Neural progenitor cell (in vitro differentiated cells): ENCODE results near the gene SLC1A4. TPM values are rescaled to one million over a fixed set of nuclear protein-coding genes. Genes with fewer than 3 reads are reported as not detected.
"Not testable (repeated sequence)": the region's sequence is repeated elsewhere in the genome, so short reads cannot be mapped to it uniquely, and the experiment has no call there.

Experiments used
- DNase-seq: peaks from one replicate; pipeline ENCODE4 v3.0.0-alpha.2; 2016; ENCODE audit warnings: low spot score
- H2AFZ ChIP-seq: fragments of 200-600 bp; sonication (generic); replicated peaks from 2 replicates; pipeline ENCODE4 v1.6.1; 2016; ENCODE audit warnings: antibody characterized with exemption
- H3F3A ChIP-seq: fragments of 200-600 bp; sonication (generic); 2 replicates; pipeline ENCODE4 v1.6.1; 2016; ENCODE audit warnings: antibody characterized with exemption, low read depth
- H3K27ac ChIP-seq: fragments of 200-600 bp; sonication (generic); 2 replicates; pipeline ENCODE4 v1.5.1; 2016; ENCODE audit warnings: mild to moderate bottlenecking
- H3K27me3 ChIP-seq: fragments of 200-600 bp; sonication (generic); 2 replicates; pipeline ENCODE4 v1.6.1; 2016; ENCODE audit warnings: mild to moderate bottlenecking, moderate library complexity
- H3K36me3 ChIP-seq: fragments of 200-600 bp; sonication (generic); 2 replicates; pipeline ENCODE4 v1.5.1; 2016
- H3K4me1 ChIP-seq: fragments of 200-600 bp; sonication (generic); 2 replicates; pipeline ENCODE4 v1.6.1; 2016; ENCODE audit warnings: mixed run types
- H3K4me2 ChIP-seq: fragments of 200-600 bp; sonication (generic); 2 replicates; pipeline ENCODE4 v1.6.1; 2016
- H3K4me3 ChIP-seq: fragments of 200-600 bp; sonication (generic); 2 replicates; pipeline ENCODE4 v1.5.1; 2016
- H3K79me2 ChIP-seq: fragments of 200-600 bp; sonication (generic); 2 replicates; pipeline ENCODE4 v1.6.1; 2016; ENCODE audit warnings: low read depth
- H3K9ac ChIP-seq: fragments of 200-600 bp; sonication (generic); 2 replicates; pipeline ENCODE4 v1.6.1; 2016
- H3K9me3 ChIP-seq: fragments of 200-600 bp; sonication (generic); 2 replicates; pipeline ENCODE4 v1.5.1; 2016; ENCODE audit warnings: low read depth
- H4K20me1 ChIP-seq: fragments of 200-600 bp; sonication (generic); 2 replicates; pipeline ENCODE4 v1.6.1; 2016; ENCODE audit warnings: low read depth
- H3K27ac Mint-ChIP-seq: 3 replicates; pipeline ENCODE4 v1.8.0; 2021; ENCODE audit warnings: mixed read lengths
- H3K27me3 Mint-ChIP-seq: 2 replicates; pipeline ENCODE4 v1.8.0; 2022; ENCODE audit warnings: low read depth, mild to moderate bottlenecking, inconsistent platforms, moderate library complexity, mixed read lengths; ENCODE audit not compliant: insufficient read depth
- H3K36me3 Mint-ChIP-seq: 3 replicates; pipeline ENCODE4 v1.8.0; 2021; ENCODE audit warnings: mixed read lengths
- H3K4me1 Mint-ChIP-seq: 3 replicates; pipeline ENCODE4 v1.8.0; 2021; ENCODE audit warnings: mixed read lengths
- H3K4me3 Mint-ChIP-seq: 3 replicates; pipeline ENCODE4 v1.8.0; 2021; ENCODE audit warnings: mild to moderate bottlenecking, moderate library complexity, mixed read lengths
- H3K9me3 Mint-ChIP-seq: 3 replicates; pipeline ENCODE4 v1.8.0; 2020; ENCODE audit warnings: mixed read lengths
- EZH2 ChIP-seq: fragments of 200-600 bp; sonication (generic); IDR thresholded peaks from 2 replicates; pipeline ENCODE4 v1.6.1; 2017; ENCODE audit warnings: antibody characterized with exemption, mild to moderate bottlenecking, moderate library complexity
- EZH2phosphoT487 ChIP-seq: fragments of 200-600 bp; sonication (generic); IDR thresholded peaks from 2 replicates; pipeline ENCODE4 v1.6.1; 2017; ENCODE audit warnings: antibody characterized with exemption
- total RNA-seq: library from RNA; depleted of rRNA; stranded (reverse); fragments of >200 nt; gene quantifications from 2 replicates; pipeline ENCODE4 v1.2.3, GENCODE V29; 2015; ENCODE audit warnings: low replicate concordance
- TF ChIP-seq, protein P1 (sequence below): fragments of 200-600 bp; sonication (generic); IDR thresholded peaks from 2 replicates; pipeline ENCODE4 v1.5.1; 2017; ENCODE audit warnings: antibody characterized with exemption, mild to moderate bottlenecking

SLC1A4 gene
- total RNA-seq, 1 donor from 2014 or later: 1.3 TPM

DNA sequence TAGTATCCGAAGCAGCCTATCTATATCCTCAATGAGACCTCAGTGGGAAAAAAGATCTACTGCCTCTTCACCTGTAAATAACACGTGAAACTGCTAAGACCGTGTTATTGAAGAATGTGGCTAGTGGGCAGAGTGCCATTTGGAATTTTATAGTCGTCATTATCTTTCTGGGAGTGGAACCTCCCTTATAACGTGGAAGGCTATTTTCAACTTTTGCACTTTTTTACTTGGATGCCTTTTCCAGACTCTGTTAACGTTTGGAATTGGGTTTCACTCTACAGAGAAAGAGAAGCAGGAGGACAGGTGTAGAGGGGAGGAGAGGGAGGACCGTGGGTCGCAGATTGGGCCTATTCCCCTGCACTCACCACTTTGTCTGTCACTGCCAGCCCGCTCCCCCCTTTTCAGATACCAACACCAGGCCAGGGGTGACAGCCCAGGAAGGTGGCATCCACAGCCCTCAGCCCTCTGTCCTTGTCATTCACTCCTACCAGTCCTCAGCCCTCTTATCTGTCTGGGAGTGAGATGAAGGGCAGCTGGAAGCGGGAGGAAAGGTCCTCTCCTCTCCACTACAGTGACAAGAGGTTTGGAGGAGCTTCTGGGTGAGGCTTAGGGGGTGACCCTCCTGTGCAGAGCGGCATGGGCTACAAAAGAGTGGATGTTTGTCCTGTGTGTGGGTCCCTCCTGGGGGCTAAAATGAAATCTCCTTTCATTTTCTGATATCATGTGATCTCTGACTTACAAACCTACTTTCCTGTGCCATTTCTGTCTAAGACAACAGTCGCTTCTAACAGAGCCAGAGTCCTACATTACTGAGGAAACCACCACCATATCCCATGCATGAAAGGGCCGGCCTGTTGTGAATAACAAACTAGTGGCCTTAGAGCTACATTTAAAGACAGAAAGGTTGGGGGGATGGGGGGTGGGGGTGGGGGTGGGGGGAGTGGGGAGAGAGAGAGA lies 43.1 kb downstream of the SLC1A4 start:
- Mint-ChIP-seq H3K4me3 (no peak overlapping the region), H3K36me3 (no peaks in the 10 kb centered on the region), H3K9me3 (no peaks in the 10 kb centered on the region), H3K27ac (no peak overlapping the region), H3K4me1 (peaks cover 4% of the 10 kb centered on the region), H3K27me3 (peaks cover 2% of the 10 kb centered on the region)
- Histone ChIP-seq H3K9me3 (no peaks in the 10 kb centered on the region), H3F3A (no peaks in the 10 kb centered on the region), H4K20me1 (no peaks in the 10 kb centered on the region), H3K36me3 (no peaks in the 10 kb centered on the region), H3K79me2 (no peaks in the 10 kb centered on the region), H3K4me1 (peaks cover 9% of the 10 kb centered on the region), H3K9ac (no peak overlapping the region), H3K27me3 (no peaks in the 10 kb centered on the region), H2AFZ (no peak overlapping the region), H3K4me3 (no peak overlapping the region), H3K4me2 (peak overlapping the region; percentile 1), H3K27ac (no peak overlapping the region)
- TF ChIP-seq EZH2phosphoT487: no peak
- no peak for TF ChIP-seq EZH2
- TF ChIP-seq, protein P1, sequence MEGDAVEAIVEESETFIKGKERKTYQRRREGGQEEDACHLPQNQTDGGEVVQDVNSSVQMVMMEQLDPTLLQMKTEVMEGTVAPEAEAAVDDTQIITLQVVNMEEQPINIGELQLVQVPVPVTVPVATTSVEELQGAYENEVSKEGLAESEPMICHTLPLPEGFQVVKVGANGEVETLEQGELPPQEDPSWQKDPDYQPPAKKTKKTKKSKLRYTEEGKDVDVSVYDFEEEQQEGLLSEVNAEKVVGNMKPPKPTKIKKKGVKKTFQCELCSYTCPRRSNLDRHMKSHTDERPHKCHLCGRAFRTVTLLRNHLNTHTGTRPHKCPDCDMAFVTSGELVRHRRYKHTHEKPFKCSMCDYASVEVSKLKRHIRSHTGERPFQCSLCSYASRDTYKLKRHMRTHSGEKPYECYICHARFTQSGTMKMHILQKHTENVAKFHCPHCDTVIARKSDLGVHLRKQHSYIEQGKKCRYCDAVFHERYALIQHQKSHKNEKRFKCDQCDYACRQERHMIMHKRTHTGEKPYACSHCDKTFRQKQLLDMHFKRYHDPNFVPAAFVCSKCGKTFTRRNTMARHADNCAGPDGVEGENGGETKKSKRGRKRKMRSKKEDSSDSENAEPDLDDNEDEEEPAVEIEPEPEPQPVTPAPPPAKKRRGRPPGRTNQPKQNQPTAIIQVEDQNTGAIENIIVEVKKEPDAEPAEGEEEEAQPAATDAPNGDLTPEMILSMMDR: no peak
- DNase-seq: no peak

DNA sequence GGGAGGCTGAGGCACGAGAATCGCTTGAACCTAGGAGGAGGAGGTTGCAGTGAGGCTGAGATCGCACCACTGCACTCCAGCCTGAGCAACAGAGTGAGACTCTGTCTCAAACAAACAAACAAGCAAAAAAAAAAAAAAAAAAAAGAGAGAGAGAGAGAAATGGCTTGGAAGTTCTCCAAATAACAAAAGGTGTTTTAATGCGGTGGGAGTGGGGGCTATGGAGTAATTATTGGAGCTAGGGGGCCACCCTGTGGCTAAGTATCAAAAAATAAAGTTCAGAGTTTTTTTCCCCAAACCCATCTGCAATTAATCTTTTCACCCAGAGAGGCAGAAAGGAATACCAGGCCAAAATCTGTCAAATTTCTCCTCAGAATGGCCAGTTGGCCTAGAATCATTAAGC lies 44.0 kb downstream of the SLC1A4 start:
- H4K20me1 ChIP-seq: no peaks in the 10 kb centered on the region
- H3K4me1 ChIP-seq: peaks cover 9% of the 10 kb centered on the region
- no peak for TF ChIP-seq EZH2
- TF ChIP-seq, protein P1: peak; percentile 8

DNA sequence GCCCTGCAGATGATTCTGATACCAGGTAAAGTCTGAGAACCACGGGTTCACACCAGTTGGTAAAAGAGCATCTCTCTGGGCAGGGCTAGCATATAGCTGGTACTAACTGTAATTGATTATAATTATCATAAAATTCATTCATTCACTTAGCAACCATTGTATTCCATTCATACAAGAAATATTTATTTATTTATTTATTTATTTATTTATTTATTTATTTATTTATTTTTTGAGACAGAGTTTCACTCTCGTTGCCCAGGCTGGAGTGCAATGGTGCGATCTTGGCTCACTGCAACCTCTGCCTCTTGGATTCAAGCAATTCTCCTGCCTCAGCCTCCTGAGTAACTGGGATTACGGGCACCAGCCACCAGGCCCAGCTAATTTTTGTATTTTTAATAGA lies 44.5 kb downstream of the SLC1A4 start:
- not testable (repeated sequence) for DNase-seq, H3K36me3 ChIP-seq, H3K9ac ChIP-seq, H3K4me3 Mint-ChIP-seq, H3K4me3 ChIP-seq, H3K4me1 Mint-ChIP-seq, H3K9me3 ChIP-seq, H3F3A ChIP-seq, H3K4me1 ChIP-seq, H3K36me3 Mint-ChIP-seq, H2AFZ ChIP-seq, H4K20me1 ChIP-seq, H3K27me3 Mint-ChIP-seq, H3K27ac Mint-ChIP-seq, H3K27ac ChIP-seq, H3K9me3 Mint-ChIP-seq, H3K79me2 ChIP-seq, H3K4me2 ChIP-seq, H3K27me3 ChIP-seq

More for the DNA sequence above, 44.0 kb downstream of the SLC1A4 start:
- peaks cover 1% of the 10 kb centered on the region for H3K36me3 Mint-ChIP-seq
- H3K4me2 ChIP-seq: no peak overlapping the region
- H3K27ac Mint-ChIP-seq: no peak overlapping the region
- no peak overlapping the region for H3K27ac ChIP-seq
- H3K4me3 ChIP-seq: no peak overlapping the region
- H3K4me3 Mint-ChIP-seq: no peak overlapping the region
- H2AFZ ChIP-seq: no peak overlapping the region
- H3K9ac ChIP-seq: no peak overlapping the region
- no peaks in the 10 kb centered on the region for H3K9me3 Mint-ChIP-seq
- H3K79me2 ChIP-seq: no peaks in the 10 kb centered on the region
- H3K4me1 Mint-ChIP-seq: peaks cover 4% of the 10 kb centered on the region
- H3F3A ChIP-seq: no peaks in the 10 kb centered on the region
- H3K9me3 ChIP-seq: no peaks in the 10 kb centered on the region
- peaks cover 2% of the 10 kb centered on the region for H3K27me3 Mint-ChIP-seq
- no peaks in the 10 kb centered on the region for H3K36me3 ChIP-seq
- no peaks in the 10 kb centered on the region for H3K27me3 ChIP-seq
- DNase-seq: no peak

DNA sequence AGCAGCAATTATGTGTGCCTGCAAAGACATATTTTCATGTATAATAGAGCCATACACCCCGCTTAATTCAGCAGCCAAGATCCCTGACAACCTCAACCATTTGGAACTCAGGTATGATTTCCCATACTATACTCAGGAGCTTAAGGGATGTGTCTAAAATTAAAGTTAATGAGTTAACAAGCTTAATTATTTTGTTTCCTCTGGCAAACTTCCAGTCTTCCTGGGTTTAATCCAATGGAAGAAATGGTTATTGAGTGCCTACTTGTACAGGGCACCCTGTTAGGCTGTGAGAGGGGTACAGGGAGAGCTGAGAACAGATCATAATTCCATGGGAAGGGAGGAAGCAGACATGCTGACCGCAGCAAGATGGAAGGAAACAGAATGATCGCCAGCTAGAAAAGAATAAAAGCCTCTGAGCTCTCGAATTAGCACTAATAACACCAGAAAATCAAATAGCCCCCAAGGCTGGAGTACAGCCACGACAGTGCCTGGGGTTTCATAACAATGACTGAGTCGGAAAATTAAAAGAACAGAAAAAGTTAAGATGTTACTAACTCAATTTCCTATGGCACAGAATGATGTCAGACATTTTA lies 46.2 kb downstream of the SLC1A4 start:
- H2AFZ ChIP-seq: no peak overlapping the region
- H3K36me3 ChIP-seq: no peaks in the 10 kb centered on the region
- H3K4me3 ChIP-seq: no peak overlapping the region
- H3K9ac ChIP-seq: no peak overlapping the region
- H3K79me2 ChIP-seq: no peaks in the 10 kb centered on the region
- no peaks in the 10 kb centered on the region for H3K27me3 ChIP-seq
- H3K4me1 Mint-ChIP-seq: peaks cover 4% of the 10 kb centered on the region
- no peaks in the 10 kb centered on the region for H4K20me1 ChIP-seq
- H3K4me2 ChIP-seq: no peak overlapping the region
- peaks cover 2% of the 10 kb centered on the region for H3K27me3 Mint-ChIP-seq
- H3F3A ChIP-seq: no peaks in the 10 kb centered on the region
- TF ChIP-seq, protein P1: no peak
- TF ChIP-seq EZH2phosphoT487 (no peak), EZH2 (no peak)
- H3K4me3 Mint-ChIP-seq: no peak overlapping the region
- no peak overlapping the region for H3K27ac ChIP-seq
- H3K9me3 ChIP-seq: no peaks in the 10 kb centered on the region
- no peaks in the 10 kb centered on the region for H3K9me3 Mint-ChIP-seq
- DNase-seq: no peak
- H3K4me1 ChIP-seq: peaks cover 9% of the 10 kb centered on the region
- peaks cover 3% of the 10 kb centered on the region for H3K36me3 Mint-ChIP-seq
- H3K27ac Mint-ChIP-seq: no peak overlapping the region
